Activated T-helper 17 cell treated with anti-CD3 and anti-CD28 coated beads, Interleukin-2, amount 50 U/mL, for 72 hours (primary cell): Measurements from ENCODE around the gene C1QTNF6. TPM values are rescaled to one million over a fixed set of nuclear protein-coding genes. Genes with fewer than 3 reads are reported as not detected.
A peak's percentile ranks its signal among the peaks of the same experiment; 100 is the strongest.

Source experiments
- ATAC-seq: fragments of 150-1000 bp; cut with Tn5 transposase; replicated peaks from 2 replicates; pipeline ENCODE4 v1.10.0; 2021; ENCODE audit warnings: mild to moderate bottlenecking, moderate library complexity
- H3K27ac Mint-ChIP-seq: one replicate; pipeline ENCODE4 v1.8.0; 2022; ENCODE audit warnings: mixed read lengths
- H3K27me3 Mint-ChIP-seq: one replicate; pipeline ENCODE4 v1.8.0; 2022; ENCODE audit warnings: mixed read lengths
- H3K36me3 Mint-ChIP-seq: one replicate; pipeline ENCODE4 v1.8.0; 2022; ENCODE audit warnings: low read depth, mild to moderate bottlenecking, mixed read lengths
- H3K4me1 Mint-ChIP-seq: one replicate; pipeline ENCODE4 v1.8.0; 2022; ENCODE audit warnings: mixed read lengths
- H3K4me3 Mint-ChIP-seq: one replicate; pipeline ENCODE4 v1.8.0; 2022; ENCODE audit warnings: mild to moderate bottlenecking, mixed read lengths
- H3K9me3 Mint-ChIP-seq: one replicate; pipeline ENCODE4 v1.8.0; 2022; ENCODE audit warnings: mixed read lengths
- total RNA-seq, 2 donors: library from RNA; stranded (reverse); gene quantifications; one replicate each; pipeline ENCODE4 v1.2.3, GENCODE V29; 2022

The C1QTNF6 gene
- total RNA-seq, 2 donors from 2014 or later = 5.0 to 16.3 TPM

- no peaks in the 10 kb centered on the region for H3K27me3 Mint-ChIP-seq
- no peak for ATAC-seq
- peak overlapping the region; percentile 20 for H3K4me3 Mint-ChIP-seq
- H3K4me1 Mint-ChIP-seq = peaks cover 31% of the 10 kb centered on the region
- peak overlapping the region; percentile 17 for H3K27ac Mint-ChIP-seq
- H3K9me3 Mint-ChIP-seq = no peaks in the 10 kb centered on the region
- H3K36me3 Mint-ChIP-seq = no peaks in the 10 kb centered on the region
These were observed 7.9 kb upstream of the C1QTNF6 start for GRCh38 chr22:37195921-37196320.

DNA sequence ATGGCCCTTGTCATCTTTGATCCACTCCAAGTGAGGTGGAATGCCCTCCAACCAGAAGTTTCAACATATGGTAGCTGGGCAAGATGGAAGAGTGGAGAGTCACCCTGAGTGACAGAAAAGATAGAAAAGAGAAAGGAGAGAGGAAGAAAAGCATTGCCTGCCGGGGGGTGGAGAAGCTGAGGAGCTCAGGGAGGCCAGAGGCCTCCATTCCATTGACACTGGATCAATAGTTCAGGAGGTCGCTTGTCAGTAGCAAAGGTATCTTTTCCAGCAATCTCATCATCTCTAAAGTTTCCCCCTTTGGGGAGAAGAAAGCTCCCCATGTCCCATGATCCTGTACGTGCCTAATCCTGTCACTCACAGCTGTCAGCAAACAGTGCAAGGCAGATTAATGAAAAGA, 6.7 kb upstream of the C1QTNF6 start:
- Mint-ChIP-seq H3K9me3 (no peaks in the 10 kb centered on the region), H3K27ac (peak overlapping the region; percentile 71), H3K4me1 (peaks cover 31% of the 10 kb centered on the region), H3K36me3 (no peaks in the 10 kb centered on the region), H3K4me3 (peak overlapping the region; percentile 61), H3K27me3 (no peaks in the 10 kb centered on the region)
- ATAC-seq = no peak

DNA sequence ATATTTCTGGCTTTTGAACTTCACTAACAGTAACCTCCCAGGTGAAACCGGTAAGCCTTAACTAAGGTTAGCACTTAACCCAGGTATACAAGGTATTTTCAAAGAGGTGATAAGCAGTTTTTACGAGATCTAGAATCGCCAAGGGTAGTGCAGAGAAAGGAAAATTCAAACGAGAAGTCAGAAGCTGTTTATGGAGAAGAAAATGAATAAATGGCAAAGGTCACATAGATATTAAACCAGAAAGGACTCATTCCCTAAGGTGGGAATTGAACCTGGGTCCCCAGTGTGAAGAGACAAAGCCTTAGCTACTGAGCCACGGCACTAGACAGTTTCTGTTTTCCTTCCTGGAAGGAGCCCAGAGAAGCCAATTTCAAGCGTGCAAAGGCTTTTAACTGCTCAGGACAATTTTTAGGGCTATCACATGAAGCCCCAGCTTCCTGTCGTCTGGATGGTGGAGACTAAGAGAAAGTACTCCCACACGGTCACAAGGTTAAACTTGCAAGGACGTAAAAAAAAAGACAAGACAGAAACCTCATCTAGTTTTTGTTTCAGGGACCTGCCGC, 5.7 kb upstream of the C1QTNF6 start:
- no peaks in the 10 kb centered on the region for H3K36me3 Mint-ChIP-seq
- H3K4me1 Mint-ChIP-seq = peaks cover 33% of the 10 kb centered on the region
- ATAC-seq = peak; percentile 63
- H3K4me3 Mint-ChIP-seq = peak overlapping the region; percentile 61
- H3K27me3 Mint-ChIP-seq = no peaks in the 10 kb centered on the region
- no peaks in the 10 kb centered on the region for H3K9me3 Mint-ChIP-seq
- H3K27ac Mint-ChIP-seq = peak overlapping the region; percentile 71

DNA sequence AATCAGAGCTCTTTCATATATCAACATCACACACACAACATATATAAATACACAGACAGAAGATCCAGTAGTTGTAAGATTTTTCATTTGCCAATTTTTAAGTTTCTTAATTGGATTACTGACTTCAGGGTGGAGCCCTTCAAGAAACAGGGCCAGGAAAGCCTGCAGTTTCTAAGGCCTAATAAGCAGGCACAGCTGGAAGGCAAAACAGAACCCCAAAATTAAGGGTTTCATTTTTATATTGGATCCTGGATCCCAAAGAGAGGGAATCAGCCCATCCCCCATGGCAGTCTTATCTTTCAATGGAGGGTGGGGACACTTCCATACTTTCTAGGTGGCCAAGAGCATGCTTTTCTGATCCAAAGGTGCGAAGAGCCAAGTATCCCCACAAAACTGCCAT, 4.7 kb upstream of the C1QTNF6 start:
- Mint-ChIP-seq H3K27me3 (no peaks in the 10 kb centered on the region), H3K36me3 (no peaks in the 10 kb centered on the region), H3K27ac (no peak overlapping the region), H3K9me3 (no peaks in the 10 kb centered on the region), H3K4me3 (peak overlapping the region; percentile 61), H3K4me1 (peaks cover 29% of the 10 kb centered on the region)
- ATAC-seq = no peak

GRCh38 chr22:37192204-37192603, 4.2 kb upstream of the C1QTNF6 start:
- H3K9me3 Mint-ChIP-seq = no peaks in the 10 kb centered on the region

GRCh38 chr22:37190262-37190780, 2.3 kb upstream of the C1QTNF6 start:
- Mint-ChIP-seq H3K4me3 (no peak overlapping the region), H3K27me3 (no peaks in the 10 kb centered on the region), H3K27ac (no peak overlapping the region), H3K4me1 (peaks cover 30% of the 10 kb centered on the region), H3K9me3 (no peaks in the 10 kb centered on the region), H3K36me3 (no peaks in the 10 kb centered on the region)
- ATAC-seq = no peak

More at GRCh38 chr22:37192204-37192603, 4.2 kb upstream of the C1QTNF6 start:
- no peak overlapping the region for H3K27ac Mint-ChIP-seq
- no peak overlapping the region for H3K4me3 Mint-ChIP-seq
- ATAC-seq = no peak
- no peaks in the 10 kb centered on the region for H3K27me3 Mint-ChIP-seq
- peaks cover 27% of the 10 kb centered on the region for H3K4me1 Mint-ChIP-seq
- no peaks in the 10 kb centered on the region for H3K36me3 Mint-ChIP-seq

GRCh38 chr22:37188901-37189466, 937 bp upstream of the C1QTNF6 start:
- H3K27ac Mint-ChIP-seq = no peak overlapping the region
- peaks cover 21% of the 10 kb centered on the region for H3K4me1 Mint-ChIP-seq
- H3K27me3 Mint-ChIP-seq = no peaks in the 10 kb centered on the region

DNA sequence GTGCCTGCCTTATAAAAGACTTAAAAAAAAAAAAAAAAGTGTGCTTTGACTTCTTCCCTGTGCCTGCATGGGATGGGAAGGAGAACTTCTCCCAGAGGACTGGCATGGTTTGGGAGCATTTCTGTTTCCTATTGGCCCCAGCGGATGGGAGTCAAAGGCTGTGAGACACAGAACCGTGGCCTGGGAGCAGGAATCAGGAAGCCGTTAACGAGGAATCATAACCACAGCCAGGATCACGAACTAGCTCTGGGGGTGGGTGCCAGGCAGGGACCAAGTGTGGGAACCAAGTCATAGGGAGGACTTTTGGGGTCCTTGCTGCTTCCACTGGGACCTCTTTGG, 526 bp downstream of the C1QTNF6 start:
- no peaks in the 10 kb centered on the region for H3K9me3 Mint-ChIP-seq
- no peaks in the 10 kb centered on the region for H3K27me3 Mint-ChIP-seq
- ATAC-seq = no peak
- no peak overlapping the region for H3K4me3 Mint-ChIP-seq
- no peaks in the 10 kb centered on the region for H3K36me3 Mint-ChIP-seq
- H3K27ac Mint-ChIP-seq = peak overlapping the region; percentile 74
- peaks cover 14% of the 10 kb centered on the region for H3K4me1 Mint-ChIP-seq

More at GRCh38 chr22:37188901-37189466, 937 bp upstream of the C1QTNF6 start:
- no peaks in the 10 kb centered on the region for H3K9me3 Mint-ChIP-seq
- no peak overlapping the region for H3K4me3 Mint-ChIP-seq
- ATAC-seq = no peak
- no peaks in the 10 kb centered on the region for H3K36me3 Mint-ChIP-seq

- peak overlapping the region; percentile 74 for H3K27ac Mint-ChIP-seq
These were observed 987 bp downstream of the C1QTNF6 start for GRCh38 chr22:37186997-37187522.

DNA sequence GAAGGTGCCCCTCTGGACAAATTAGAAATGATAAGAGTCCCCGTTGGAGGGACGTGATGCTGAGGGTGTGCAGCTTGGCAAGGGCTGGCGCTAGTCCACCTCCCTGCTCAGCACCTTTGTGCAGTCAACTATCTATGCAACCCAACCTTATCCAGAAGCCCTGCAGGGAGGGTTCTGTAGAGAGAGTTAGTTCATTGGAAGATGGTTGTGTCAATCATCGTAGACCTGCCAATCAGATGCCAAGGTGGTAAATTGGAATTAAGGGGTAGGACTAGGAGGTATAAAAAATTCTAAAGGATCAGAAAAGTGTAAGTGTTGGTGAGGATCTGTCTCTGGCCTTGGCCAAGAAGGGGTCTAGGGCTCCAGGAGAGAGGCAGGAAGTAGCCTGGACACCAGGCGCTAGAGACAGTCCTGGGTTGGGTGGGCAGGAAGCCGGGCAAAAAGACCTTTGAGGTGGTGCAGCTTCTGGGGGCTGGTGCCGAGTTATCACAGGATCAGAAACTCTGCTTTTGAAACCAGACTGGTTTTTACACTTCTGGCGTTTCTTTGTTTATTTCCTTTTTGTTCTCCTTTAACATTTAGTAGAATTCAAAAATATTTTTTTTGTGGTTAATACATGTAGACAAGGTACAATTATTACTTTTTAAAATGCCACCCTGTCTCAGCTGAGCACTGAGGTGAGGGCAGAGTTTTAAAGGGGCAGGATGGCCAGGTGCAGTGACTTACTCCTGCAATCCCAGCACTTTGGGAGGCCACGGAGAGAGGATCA, 1.6 kb downstream of the C1QTNF6 start:
- ATAC-seq = peak; percentile 73
- H3K9me3 Mint-ChIP-seq = no peaks in the 10 kb centered on the region
- H3K27me3 Mint-ChIP-seq = no peaks in the 10 kb centered on the region
- H3K36me3 Mint-ChIP-seq = no peaks in the 10 kb centered on the region
- H3K27ac Mint-ChIP-seq = peak overlapping the region; percentile 75
- H3K4me3 Mint-ChIP-seq = peak overlapping the region; percentile 63
- H3K4me1 Mint-ChIP-seq = peaks cover 14% of the 10 kb centered on the region

More at GRCh38 chr22:37186997-37187522, 987 bp downstream of the C1QTNF6 start:
- Mint-ChIP-seq H3K27me3 (no peaks in the 10 kb centered on the region), H3K9me3 (no peaks in the 10 kb centered on the region), H3K4me1 (peaks cover 14% of the 10 kb centered on the region), H3K36me3 (no peaks in the 10 kb centered on the region), H3K4me3 (no peak overlapping the region)
- no peak for ATAC-seq

- Mint-ChIP-seq H3K36me3 (no peaks in the 10 kb centered on the region), H3K4me1 (peaks cover 14% of the 10 kb centered on the region), H3K9me3 (no peaks in the 10 kb centered on the region), H3K4me3 (peak overlapping the region; percentile 63), H3K27ac (peak overlapping the region; percentile 75), H3K27me3 (no peaks in the 10 kb centered on the region)
- no peak for ATAC-seq
These were observed 2.3 kb downstream of the C1QTNF6 start for GRCh38 chr22:37185646-37186227.

DNA sequence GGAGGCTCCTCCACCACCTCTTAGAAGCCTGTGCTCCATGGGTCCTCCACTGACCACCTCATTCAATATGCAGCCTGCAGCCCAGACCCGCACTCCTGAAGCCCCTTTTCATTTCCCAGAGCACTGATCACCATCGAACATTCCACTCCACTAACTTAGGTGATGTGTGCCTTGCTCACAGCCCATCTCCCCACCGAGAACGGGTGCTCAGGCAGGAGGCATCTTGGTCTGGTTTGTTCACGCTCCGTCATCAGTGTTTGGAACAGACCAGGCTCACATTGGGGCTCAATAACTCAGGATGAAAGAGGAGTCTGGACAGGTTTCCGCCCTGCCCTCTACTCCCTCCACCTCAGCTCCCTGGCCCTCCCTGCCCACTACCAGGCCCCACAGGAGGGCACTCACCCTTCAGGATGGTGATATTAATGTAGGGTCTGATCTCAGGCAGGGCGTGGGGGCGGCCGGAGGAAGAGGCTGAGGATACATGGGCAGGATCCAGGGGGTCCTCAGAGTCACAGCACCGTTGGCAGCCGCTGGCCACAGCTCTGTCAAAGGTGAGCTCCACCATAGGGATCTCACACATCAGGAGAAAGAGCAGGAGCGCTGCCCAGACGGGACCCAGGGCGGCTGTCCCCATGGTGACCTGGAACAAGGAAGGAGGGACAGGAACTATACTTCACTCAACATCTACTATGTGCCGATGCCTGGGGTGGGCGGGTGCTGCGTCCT, 3.1 kb downstream of the C1QTNF6 start:
- no peak for ATAC-seq
- H3K27ac Mint-ChIP-seq = no peak overlapping the region
- H3K4me1 Mint-ChIP-seq = peaks cover 14% of the 10 kb centered on the region
- H3K36me3 Mint-ChIP-seq = no peaks in the 10 kb centered on the region
- H3K27me3 Mint-ChIP-seq = no peaks in the 10 kb centered on the region
- no peaks in the 10 kb centered on the region for H3K9me3 Mint-ChIP-seq
- no peak overlapping the region for H3K4me3 Mint-ChIP-seq

DNA sequence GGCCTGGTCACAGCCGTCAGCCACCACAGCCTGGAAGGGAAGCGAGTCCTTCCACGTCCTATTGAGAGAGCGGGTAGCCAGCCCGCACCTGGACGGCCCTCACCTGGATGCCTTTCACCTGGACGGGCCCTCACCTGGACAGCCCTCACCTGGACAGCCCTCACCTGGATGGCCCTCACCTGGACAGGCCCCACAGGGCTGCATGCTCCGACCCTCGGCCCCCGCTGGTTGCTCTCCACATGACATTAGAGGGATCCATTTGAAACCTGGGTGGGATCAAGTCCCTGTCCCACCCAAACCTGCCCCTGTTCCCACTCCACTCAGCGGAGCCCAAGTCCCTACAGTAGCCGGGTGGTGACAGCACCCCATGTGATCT, 3.7 kb downstream of the C1QTNF6 start:
- H3K27me3 Mint-ChIP-seq = no peaks in the 10 kb centered on the region
- H3K4me3 Mint-ChIP-seq = no peak overlapping the region
- peaks cover 14% of the 10 kb centered on the region for H3K4me1 Mint-ChIP-seq
- no peak overlapping the region for H3K27ac Mint-ChIP-seq
- H3K9me3 Mint-ChIP-seq = no peaks in the 10 kb centered on the region
- no peak for ATAC-seq
- H3K36me3 Mint-ChIP-seq = no peaks in the 10 kb centered on the region
